Naive thymus-derived CD4-positive, alpha-beta T cell (primary cell): ENCODE measurements around the gene FRRS1L. TPM values are rescaled to one million over a fixed set of nuclear protein-coding genes. Genes with fewer than 3 reads are reported as not detected.

ENCODE experiments used
- ATAC-seq: fragments of 150-1000 bp; cut with Tn5 transposase; 2 replicates; pipeline ENCODE4 v1.10.0; 2021; ENCODE audit warnings: mild to moderate bottlenecking, moderate library complexity
- CTCF ChIA-PET: fragments of 350-600 bp; sonication (Branson Sonifier 250); formaldehyde crosslinking; loops from one replicate; lab custom pipeline; 2021; ENCODE audit warnings: antibody characterized with exemption; lab: Charles Lee
- POLR2A ChIA-PET: fragments of 350-600 bp; sonication (Branson Sonifier 250); formaldehyde crosslinking; loops from one replicate; lab custom pipeline; 2021; ENCODE audit warnings: antibody characterized with exemption, inconsistent platforms; lab: Charles Lee
- DNase-seq, 9 donors: peaks; one replicate each; pipeline versions ENCODE4 v3.0.0 to v3.0.0-alpha.2; 2020 to 2022; ENCODE audit warnings: mixed read lengths in 1 of 9
- H3K27ac ChIP-seq: one replicate; pipeline ENCODE4 v1.7.0; 2013; ENCODE audit warnings: mild to moderate bottlenecking, low read depth, low read length, moderate library complexity
- H3K27me3 ChIP-seq, 2 donors: one replicate each; pipeline ENCODE4 v1.7.0; 2013; ENCODE audit warnings: low read length in 2 of 2, mild to moderate bottlenecking in 2 of 2, moderate library complexity in 2 of 2; ENCODE audit not compliant: control insufficient read depth in 2 of 2, insufficient read depth in 2 of 2
- H3K36me3 ChIP-seq, 3 experiments: 1 replicate in 2 of 3; 2 replicates in 1 of 3; pipeline ENCODE4 v1.7.0; 2013; ENCODE audit warnings: low read length in 3 of 3, mild to moderate bottlenecking in 3 of 3, moderate library complexity in 1 of 3; ENCODE audit not compliant: insufficient read depth in 3 of 3, control insufficient read depth in 2 of 3
- H3K4me1 ChIP-seq, 2 donors: one replicate each; pipeline ENCODE4 v1.7.0; 2013; ENCODE audit warnings: low read length in 2 of 2, mild to moderate bottlenecking in 2 of 2, moderate library complexity in 1 of 2; ENCODE audit not compliant: control insufficient read depth in 2 of 2, insufficient read depth in 2 of 2
- H3K4me3 ChIP-seq: 2 replicates; pipeline ENCODE4 v1.7.0; 2013; ENCODE audit warnings: mild to moderate bottlenecking, low read length
- H3K9me3 ChIP-seq, 3 experiments: 1 replicate in 2 of 3; 2 replicates in 1 of 3; pipeline ENCODE4 v1.7.0; 2013; ENCODE audit warnings: low read length in 3 of 3; ENCODE audit not compliant: control insufficient read depth in 2 of 3
- H3K27ac Mint-ChIP-seq, 9 donors: one replicate each; pipeline ENCODE4 v1.8.0; 2020 to 2022; ENCODE audit warnings: mixed read lengths in 9 of 9, mild to moderate bottlenecking in 8 of 9, moderate library complexity in 5 of 9, inconsistent platforms in 2 of 9
- H3K27me3 Mint-ChIP-seq, 5 donors: one replicate each; pipeline ENCODE4 v1.8.0; 2021 to 2022; ENCODE audit warnings: mixed read lengths in 5 of 5, mild to moderate bottlenecking in 1 of 5
- H3K36me3 Mint-ChIP-seq, 5 donors: one replicate each; pipeline ENCODE4 v1.8.0; 2020 to 2022; ENCODE audit warnings: mixed read lengths in 5 of 5, mild to moderate bottlenecking in 3 of 5, inconsistent platforms in 1 of 5
- H3K4me1 Mint-ChIP-seq, 7 donors: one replicate each; pipeline ENCODE4 v1.8.0; 2020 to 2022; ENCODE audit warnings: mixed read lengths in 7 of 7, mild to moderate bottlenecking in 3 of 7, inconsistent platforms in 1 of 7
- H3K4me3 Mint-ChIP-seq, 10 donors: one replicate each; pipeline ENCODE4 v1.8.0; 2020 to 2022; ENCODE audit warnings: mild to moderate bottlenecking in 10 of 10, mixed read lengths in 10 of 10, moderate library complexity in 6 of 10, inconsistent platforms in 2 of 10
- H3K9me3 Mint-ChIP-seq, 11 donors: one replicate each; pipeline ENCODE4 v1.8.0; 2020 to 2022; ENCODE audit warnings: mixed read lengths in 11 of 11, mild to moderate bottlenecking in 4 of 11, inconsistent platforms in 1 of 11, moderate library complexity in 1 of 11
- intact Hi-C, 2 donors: fragments of 100-400 bp; cut with micrococcal nuclease; formaldehyde crosslinking; loops; one replicate each; pipeline ENCODE4 v1.15.1; 2023
- polyA plus RNA-seq, 2 donors: library from polyadenylated mRNA; unstranded; fragments of 300-500 nt; fragmentation: Illumina TruSeq; gene quantifications; one replicate each; pipeline ENCODE4 v1.2.3, GENCODE V29; 2021
- total RNA-seq, 6 experiments: library from RNA in 5 of 6; stranded (reverse) in 5 of 6; gene quantifications; 1 replicate in 5 of 6; 2 replicates in 1 of 6; pipeline ENCODE4 v1.2.3 and lab custom pipeline; 2021 to 2026

FRRS1L gene
- total and polyA plus RNA-seq, 7 experiments from 2014 or later: not detected

GRCh38 chr9:109190151-109190550 is 23.1 kb upstream of the FRRS1L start:
- Histone ChIP-seq H3K27me3 (no peaks in the 10 kb centered on the region), H3K4me3 (no peak overlapping the region), H3K27ac (no peak overlapping the region), H3K4me1 (no peaks in the 10 kb centered on the region), H3K9me3 (no peaks in the 10 kb centered on the region), H3K36me3 (no peaks in the 10 kb centered on the region)
- ATAC-seq (no peak), DNase-seq (no peak)
- POLR2A ChIA-PET: no interaction called here
- no peak overlapping the region for H3K27ac Mint-ChIP-seq
- H3K27me3 Mint-ChIP-seq: peaks cover 0 to 12% (median 0%) of the 10 kb centered on the region in 5 donors
- H3K4me1 Mint-ChIP-seq: peaks cover 0 to 4% (median 0%) of the 10 kb centered on the region in 7 donors
- no peaks in the 10 kb centered on the region for H3K36me3 Mint-ChIP-seq
- CTCF ChIA-PET: no interaction called here
- no peaks in the 10 kb centered on the region for H3K9me3 Mint-ChIP-seq
- intact Hi-C loops: loop anchor here in 1 of 2 donors (10.0 kb wide), 2 partner anchors 125 to 255 kb away; partner anchors contain the start of genes ABITRAM and ELP1
- H3K4me3 Mint-ChIP-seq: no peak overlapping the region

GRCh38 chr9:109186857-109187520 is 19.9 kb upstream of the FRRS1L start:
- H3K4me3 ChIP-seq: no peak overlapping the region
- intact Hi-C loops: no loop called here
- H3K4me1 Mint-ChIP-seq: peaks cover 0 to 6% (median 2%) of the 10 kb centered on the region in 7 donors
- peaks cover 0 to 2% (median 0%) of the 10 kb centered on the region in 11 donors for H3K9me3 Mint-ChIP-seq
- H3K4me1 ChIP-seq: no peaks in the 10 kb centered on the region
- H3K27me3 ChIP-seq: no peaks in the 10 kb centered on the region
- H3K27ac Mint-ChIP-seq: peak overlapping the region in 2 of 9 donors; percentile 2 to 65
- H3K4me3 Mint-ChIP-seq: no peak overlapping the region
- ChIA-PET POLR2A (no interaction called here), CTCF (no interaction called here)
- DNase-seq (no peak), ATAC-seq (no peak)
- no peaks in the 10 kb centered on the region for H3K9me3 ChIP-seq
- no peaks in the 10 kb centered on the region for H3K36me3 ChIP-seq
- H3K36me3 Mint-ChIP-seq: no peaks in the 10 kb centered on the region
- peaks cover 0 to 16% (median 0%) of the 10 kb centered on the region in 5 donors for H3K27me3 Mint-ChIP-seq
- no peak overlapping the region for H3K27ac ChIP-seq

GRCh38 chr9:109182940-109183798 is 16.1 kb upstream of the FRRS1L start:
- CTCF ChIA-PET: no interaction called here
- no peak for ATAC-seq

GRCh38 chr9:109182550-109182939 is 15.5 kb upstream of the FRRS1L start:
- no peak overlapping the region for H3K27ac Mint-ChIP-seq
- CTCF ChIA-PET: no interaction called here
- intact Hi-C loops: loop anchor here (5.0 kb wide), 4 partner anchors 65 to 170 kb away; partner anchors contain the start of genes CTNNAL1 (in 1 of the 2), EPB41L4B (in 1 of the 2) and TMEM245 (in 1 of the 2)

More at GRCh38 chr9:109182940-109183798, 16.1 kb upstream of the FRRS1L start:
- no peak overlapping the region for H3K27ac ChIP-seq
- H3K36me3 Mint-ChIP-seq: no peaks in the 10 kb centered on the region
- H3K9me3 Mint-ChIP-seq: peaks cover 0 to 2% (median 0%) of the 10 kb centered on the region in 11 donors
- H3K9me3 ChIP-seq: no peaks in the 10 kb centered on the region
- peak overlapping the region in 1 of 9 donors; percentile 48 for H3K27ac Mint-ChIP-seq
- H3K36me3 ChIP-seq: no peaks in the 10 kb centered on the region
- H3K4me1 Mint-ChIP-seq: peaks cover 0 to 25% (median 20%) of the 10 kb centered on the region in 7 donors
- no peaks in the 10 kb centered on the region for H3K4me1 ChIP-seq
- no peaks in the 10 kb centered on the region for H3K27me3 ChIP-seq
- peaks cover 0 to 25% (median 0%) of the 10 kb centered on the region in 5 donors for H3K27me3 Mint-ChIP-seq
- H3K4me3 ChIP-seq: no peak overlapping the region
- POLR2A ChIA-PET: interaction anchor here (0.6 kb wide), 1 partner anchor 53 kb away, joined by 3 read pairs; no protein-coding TSS in a partner anchor
- no peak overlapping the region for H3K4me3 Mint-ChIP-seq
- intact Hi-C loops: loop anchor here (5.0 kb wide), 4 partner anchors 66 to 171 kb away; partner anchors contain the start of genes CTNNAL1 (in 1 of the 2), EPB41L4B (in 1 of the 2) and TMEM245 (in 1 of the 2)
- DNase-seq: no peak

GRCh38 chr9:109181284-109181683 is 14.2 kb upstream of the FRRS1L start:
- peak; percentile 66 for ATAC-seq
- intact Hi-C loops: loop anchor here (1.0 to 5.0 kb wide), 8 partner anchors 62 to 247 kb away; partner anchors contain the start of genes CTNNAL1 (in 2 of the 2), TMEM245 (in 2 of the 2), ABITRAM (in 1 of the 2) and ELP1 (in 1 of the 2)
- POLR2A ChIA-PET: no interaction called here

More at GRCh38 chr9:109182550-109182939, 15.5 kb upstream of the FRRS1L start:
- no peak for ATAC-seq
- Mint-ChIP-seq H3K9me3 (peaks cover 0 to 2% (median 0%) of the 10 kb centered on the region in 11 donors), H3K4me3 (no peak overlapping the region), H3K4me1 (peaks cover 0 to 25% (median 20%) of the 10 kb centered on the region in 7 donors), H3K27me3 (peaks cover 0 to 25% (median 0%) of the 10 kb centered on the region in 5 donors), H3K36me3 (no peaks in the 10 kb centered on the region)
- H3K27me3 ChIP-seq: no peaks in the 10 kb centered on the region
- H3K4me1 ChIP-seq: no peaks in the 10 kb centered on the region
- POLR2A ChIA-PET: no interaction called here
- no peaks in the 10 kb centered on the region for H3K36me3 ChIP-seq
- H3K4me3 ChIP-seq: no peak overlapping the region
- DNase-seq: no peak
- H3K27ac ChIP-seq: no peak overlapping the region
- no peaks in the 10 kb centered on the region for H3K9me3 ChIP-seq

More at GRCh38 chr9:109181284-109181683, 14.2 kb upstream of the FRRS1L start:
- H3K9me3 Mint-ChIP-seq: peaks cover 0 to 2% (median 0%) of the 10 kb centered on the region in 11 donors
- H3K4me3 ChIP-seq: no peak overlapping the region
- peaks cover 0 to 25% (median 20%) of the 10 kb centered on the region in 7 donors for H3K4me1 Mint-ChIP-seq
- CTCF ChIA-PET: no interaction called here
- no peaks in the 10 kb centered on the region for H3K9me3 ChIP-seq
- H3K27me3 Mint-ChIP-seq: peaks cover 0 to 25% (median 0%) of the 10 kb centered on the region in 5 donors
- H3K4me1 ChIP-seq: no peaks in the 10 kb centered on the region
- H3K36me3 ChIP-seq: no peaks in the 10 kb centered on the region
- H3K27ac ChIP-seq: no peak overlapping the region
- H3K27ac Mint-ChIP-seq: peak overlapping the region in 5 of 9 donors; percentile 26 to 74 (median 70)
- H3K27me3 ChIP-seq: no peaks in the 10 kb centered on the region
- H3K36me3 Mint-ChIP-seq: no peaks in the 10 kb centered on the region
- peak in 8 of 9 donors; percentile 17 to 63 (median 44) for DNase-seq
- H3K4me3 Mint-ChIP-seq: peak overlapping the region in 2 of 10 donors; percentile 9 to 33
